GM12878 (cell line): ENCODE measurements around the gene MED13L. TPM values are rescaled to one million over a fixed set of nuclear protein-coding genes. Genes with fewer than 3 reads are reported as not detected.

Experiments
- ATAC-seq: fragments of 200-7000 bp; cut with Tn5 transposase; 3 replicates; pipeline ENCODE4 v1.9.1; 2020; ENCODE audit warnings: mild to moderate bottlenecking, moderate library complexity
- BruUV-seq: library from RNA; stranded (reverse); fragments of 400-500 nt; replicated peaks from 2 replicates; lab custom pipeline; 2021; lab: Mats Ljungman, UMichigan
- CTCF ChIA-PET: fragments of 300-600 bp; sonication (Branson Sonifier 250); formaldehyde crosslinking; extraction: SDS; loops from one replicate; lab custom pipeline; 2021; ENCODE audit warnings: inconsistent platforms; lab: Yijun Ruan, JAX
- POLR2A ChIA-PET: fragments of 350-600 bp; formaldehyde crosslinking; extraction: SDS; loops from one replicate; lab custom pipeline; 2021; ENCODE audit warnings: inconsistent platforms; lab: Charles Lee
- RAD21 ChIA-PET: fragments of 300-600 bp; sonication (Branson Sonifier 250); formaldehyde crosslinking; loops from one replicate; lab custom pipeline; 2023; ENCODE audit warnings: antibody characterized with exemption; ENCODE audit not compliant: unreplicated experiment; lab: Charles Lee
- SMC1A ChIA-PET: fragments of 300-600 bp; sonication (Branson Sonifier 250); formaldehyde crosslinking; loops from one replicate; lab custom pipeline; 2023; ENCODE audit not compliant: unreplicated experiment, uncharacterized antibody; lab: Charles Lee
- DNase-seq: peaks from one replicate; pipeline ENCODE4 v3.0.0-alpha.2; 2011; ENCODE audit warnings: low read depth, low spot score
- FAIRE-seq: peaks from 3 replicates; lab custom pipeline; 2011; peaks lifted over from hg19 to GRCh38; lab: Jason Lieb, UNC
- H2AFZ ChIP-seq: 2 replicates; pipeline ENCODE4 v1.6.0; 2011; ENCODE audit warnings: low read depth, low read length, control low read depth; ENCODE audit not compliant: control insufficient read depth
- H3K27ac ChIP-seq: 2 replicates; pipeline ENCODE4 v1.5.1; 2011; ENCODE audit warnings: control low read depth; ENCODE audit not compliant: control insufficient read depth, insufficient read depth
- H3K27me3 ChIP-seq, 2 experiments: replicated peaks in 1 of 2; 2 replicates each; pipeline versions ENCODE4 v1.6.0 to v1.6.1; 2011; ENCODE audit warnings: low read length in 1 of 2; ENCODE audit not compliant: control insufficient read depth in 2 of 2, insufficient read depth in 2 of 2
- H3K36me3 ChIP-seq, 2 experiments: 2 replicates each; pipeline ENCODE4 v1.5.1; 2011; ENCODE audit warnings: low read length in 1 of 2; ENCODE audit not compliant: control insufficient read depth in 2 of 2, insufficient read depth in 2 of 2
- H3K4me1 ChIP-seq: 2 replicates; pipeline ENCODE4 v1.6.1; 2011; ENCODE audit warnings: mild to moderate bottlenecking, low read length, moderate library complexity, mixed read lengths; ENCODE audit not compliant: control insufficient read depth, insufficient read depth
- H3K4me2 ChIP-seq: 2 replicates; pipeline ENCODE4 v1.6.0; 2011; ENCODE audit warnings: control low read depth; ENCODE audit not compliant: control insufficient read depth, insufficient read depth
- H3K4me3 ChIP-seq: fragments of 200-600 bp; sonication (generic); 2 replicates; pipeline ENCODE4 v1.5.1; 2016
- H3K79me2 ChIP-seq: 2 replicates; pipeline ENCODE4 v1.6.0; 2011; ENCODE audit warnings: low read length; ENCODE audit not compliant: control insufficient read depth, insufficient read depth
- H3K9ac ChIP-seq: 2 replicates; pipeline ENCODE4 v1.8.0; 2011; ENCODE audit warnings: low read length, control low read depth, mixed read lengths; ENCODE audit not compliant: control insufficient read depth, insufficient read depth
- H3K9me3 ChIP-seq: replicated peaks from 3 replicates; pipeline ENCODE4 v1.5.1; 2011; ENCODE audit warnings: mild to moderate bottlenecking, low read length; ENCODE audit not compliant: control insufficient read depth, insufficient read depth
- H4K20me1 ChIP-seq: 2 replicates; pipeline ENCODE4 v1.6.0; 2011; ENCODE audit not compliant: control insufficient read depth, insufficient read depth
- GATAD2B ChIP-seq: fragments of 450-650 bp; conservative IDR thresholded peaks from 2 replicates; pipeline ENCODE4 v1.6.1; 2017; ENCODE audit warnings: low read depth, mild to moderate bottlenecking, moderate library complexity
- LARP7 ChIP-seq: fragments of 450-650 bp; IDR thresholded peaks from 2 replicates; pipeline ENCODE4 v1.6.1; 2017; ENCODE audit warnings: mild to moderate bottlenecking
- MEF2A ChIP-seq: IDR thresholded peaks from 2 replicates; pipeline ENCODE4 v1.6.1; 2011; ENCODE audit warnings: low read depth, mild to moderate bottlenecking, low read length, moderate library complexity; ENCODE audit not compliant: insufficient read depth
- MYC ChIP-seq: IDR thresholded peaks from 2 replicates; pipeline ENCODE4 v1.6.1; 2011; ENCODE audit warnings: mild to moderate bottlenecking, low read length, moderate library complexity, inconsistent platforms; ENCODE audit not compliant: insufficient read depth, insufficient replicate concordance, insufficient read length, severe bottlenecking
- RFX5 ChIP-seq: IDR thresholded peaks from 2 replicates; pipeline ENCODE4 v1.6.1; 2011; ENCODE audit warnings: low read depth, low read length, improper control_type of control experiment
- SMARCA5 ChIP-seq: fragments of 450-650 bp; IDR thresholded peaks from 2 replicates; pipeline ENCODE4 v1.6.1; 2017; ENCODE audit warnings: mild to moderate bottlenecking
- STAT1 ChIP-seq: fragments of 450-650 bp; conservative IDR thresholded peaks from 2 replicates; pipeline ENCODE4 v1.6.1; 2014; ENCODE audit warnings: antibody characterized with exemption, mild to moderate bottlenecking
- ZNF217 ChIP-seq: fragments of 450-650 bp; IDR thresholded peaks from 2 replicates; pipeline ENCODE4 v1.6.1; 2017; ENCODE audit warnings: antibody characterized with exemption, mild to moderate bottlenecking
- ZNF384 ChIP-seq: IDR thresholded peaks from 2 replicates; pipeline ENCODE4 v1.6.1; 2012; ENCODE audit warnings: low read depth, mild to moderate bottlenecking, low read length, improper control_type of control experiment, borderline replicate concordance
- WGBS: methylation state at CpG from one replicate; pipeline ENCODE4 v1.1.6; 2016; ENCODE audit warnings: low lambda C conversion rate; ENCODE audit not compliant: insufficient replicate concordance, insufficient coverage; ENCODE audit errors: missing lambda C conversion rate; 5-methylcytosine and 5-hydroxymethylcytosine counted together
- in situ Hi-C: fragments of 300-500 bp; cut with MboI; formaldehyde crosslinking; loops from 9 replicates; pipeline ENCODE4 v1.14.3; 2018; ENCODE audit warnings: mixed read lengths
- intact Hi-C: fragments of 100-400 bp; cut with micrococcal nuclease; formaldehyde crosslinking; loops from one replicate; pipeline ENCODE4 v1.14.2; 2022; ENCODE audit not compliant: unreplicated experiment
- polyA plus RNA-seq, 11 experiments: library from polyadenylated mRNA; depleted of rRNA in 4 of 11; unstranded in 6 of 11; stranded (reverse) in 5 of 11; fragments of >200 nt; fragmentation: Nextera tagmentation in 4 of 11; fragmentation: Illumina TruSeq in 1 of 11; extraction: Ambion mirVana in 4 of 11; extraction: Trizol in 1 of 11; gene quantifications; 1 replicate in 1 of 11; 2 replicates in 10 of 11; pipeline versions ENCODE4 v1.2.1 to v1.2.3, GENCODE V29; 2011 to 2016; ENCODE audit warnings: inconsistent platforms in 2 of 11, missing spikeins in 2 of 11, low read depth in 1 of 11
- total RNA-seq, 4 experiments: library from RNA; depleted of rRNA in 3 of 4; stranded (reverse); fragments of >200 nt in 3 of 4; fragmentation: Illumina TruSeq in 1 of 4; extraction: Trizol in 1 of 4; gene quantifications; 2 replicates each; pipeline versions ENCODE4 v1.2.1 to v1.2.3, GENCODE V29; 2013 to 2021
- TF ChIP-seq, protein P1 (sequence below): fragments of 450-650 bp; IDR thresholded peaks from 2 replicates; pipeline ENCODE4 v1.6.1; 2017; ENCODE audit warnings: low read depth, mild to moderate bottlenecking, moderate library complexity
- TF ChIP-seq, protein P2 (sequence below): fragments of 450-650 bp; IDR thresholded peaks from 2 replicates; pipeline ENCODE4 v1.6.1; 2017; ENCODE audit warnings: mild to moderate bottlenecking
- TF ChIP-seq, protein P3 (sequence below): fragments of 450-650 bp; IDR thresholded peaks from 2 replicates; pipeline ENCODE4 v1.6.1; 2018; ENCODE audit warnings: mild to moderate bottlenecking, low read depth, moderate library complexity; ENCODE audit not compliant: partially characterized antibody

The MED13L gene
- total and polyA plus RNA-seq, 10 of the 15 experiments (the other 5 are each of a cell fraction or from before 2014, with no cell fraction given): 3.7 to 30.1 (median 9.1) TPM

DNA sequence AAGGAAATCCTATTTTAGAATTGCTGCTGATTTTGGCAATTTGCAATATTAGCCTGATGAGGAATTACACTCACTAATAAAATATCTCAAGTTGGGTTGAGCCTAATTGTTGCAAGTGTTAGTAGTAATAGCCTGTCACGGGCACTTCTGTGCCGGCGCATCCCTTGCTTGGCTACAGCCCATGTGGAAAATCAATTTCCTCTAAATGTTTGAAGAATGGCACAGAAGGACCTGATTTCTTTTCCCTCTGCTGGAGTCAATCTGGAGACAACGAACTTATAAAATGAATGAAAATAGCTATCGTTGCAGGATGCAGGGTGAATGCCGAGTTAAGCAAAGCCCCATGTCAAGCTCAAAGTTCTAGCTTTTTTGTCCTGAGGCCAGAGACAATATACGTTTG, 31.2 kb upstream of the MED13L start:
- TF ChIP-seq MEF2A (no peak), ZNF384 (no peak), STAT1 (no peak), RFX5 (no peak), GATAD2B (no peak), MYC (no peak), ZNF217 (no peak), SMARCA5 (no peak), LARP7 (no peak)
- TF ChIP-seq, protein P1, sequence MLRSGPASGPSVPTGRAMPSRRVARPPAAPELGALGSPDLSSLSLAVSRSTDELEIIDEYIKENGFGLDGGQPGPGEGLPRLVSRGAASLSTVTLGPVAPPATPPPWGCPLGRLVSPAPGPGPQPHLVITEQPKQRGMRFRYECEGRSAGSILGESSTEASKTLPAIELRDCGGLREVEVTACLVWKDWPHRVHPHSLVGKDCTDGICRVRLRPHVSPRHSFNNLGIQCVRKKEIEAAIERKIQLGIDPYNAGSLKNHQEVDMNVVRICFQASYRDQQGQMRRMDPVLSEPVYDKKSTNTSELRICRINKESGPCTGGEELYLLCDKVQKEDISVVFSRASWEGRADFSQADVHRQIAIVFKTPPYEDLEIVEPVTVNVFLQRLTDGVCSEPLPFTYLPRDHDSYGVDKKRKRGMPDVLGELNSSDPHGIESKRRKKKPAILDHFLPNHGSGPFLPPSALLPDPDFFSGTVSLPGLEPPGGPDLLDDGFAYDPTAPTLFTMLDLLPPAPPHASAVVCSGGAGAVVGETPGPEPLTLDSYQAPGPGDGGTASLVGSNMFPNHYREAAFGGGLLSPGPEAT: no peak
- TF ChIP-seq, protein P2, sequence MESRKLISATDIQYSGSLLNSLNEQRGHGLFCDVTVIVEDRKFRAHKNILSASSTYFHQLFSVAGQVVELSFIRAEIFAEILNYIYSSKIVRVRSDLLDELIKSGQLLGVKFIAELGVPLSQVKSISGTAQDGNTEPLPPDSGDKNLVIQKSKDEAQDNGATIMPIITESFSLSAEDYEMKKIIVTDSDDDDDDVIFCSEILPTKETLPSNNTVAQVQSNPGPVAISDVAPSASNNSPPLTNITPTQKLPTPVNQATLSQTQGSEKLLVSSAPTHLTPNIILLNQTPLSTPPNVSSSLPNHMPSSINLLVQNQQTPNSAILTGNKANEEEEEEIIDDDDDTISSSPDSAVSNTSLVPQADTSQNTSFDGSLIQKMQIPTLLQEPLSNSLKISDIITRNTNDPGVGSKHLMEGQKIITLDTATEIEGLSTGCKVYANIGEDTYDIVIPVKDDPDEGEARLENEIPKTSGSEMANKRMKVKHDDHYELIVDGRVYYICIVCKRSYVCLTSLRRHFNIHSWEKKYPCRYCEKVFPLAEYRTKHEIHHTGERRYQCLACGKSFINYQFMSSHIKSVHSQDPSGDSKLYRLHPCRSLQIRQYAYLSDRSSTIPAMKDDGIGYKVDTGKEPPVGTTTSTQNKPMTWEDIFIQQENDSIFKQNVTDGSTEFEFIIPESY: no peak
- TF ChIP-seq, protein P3, sequence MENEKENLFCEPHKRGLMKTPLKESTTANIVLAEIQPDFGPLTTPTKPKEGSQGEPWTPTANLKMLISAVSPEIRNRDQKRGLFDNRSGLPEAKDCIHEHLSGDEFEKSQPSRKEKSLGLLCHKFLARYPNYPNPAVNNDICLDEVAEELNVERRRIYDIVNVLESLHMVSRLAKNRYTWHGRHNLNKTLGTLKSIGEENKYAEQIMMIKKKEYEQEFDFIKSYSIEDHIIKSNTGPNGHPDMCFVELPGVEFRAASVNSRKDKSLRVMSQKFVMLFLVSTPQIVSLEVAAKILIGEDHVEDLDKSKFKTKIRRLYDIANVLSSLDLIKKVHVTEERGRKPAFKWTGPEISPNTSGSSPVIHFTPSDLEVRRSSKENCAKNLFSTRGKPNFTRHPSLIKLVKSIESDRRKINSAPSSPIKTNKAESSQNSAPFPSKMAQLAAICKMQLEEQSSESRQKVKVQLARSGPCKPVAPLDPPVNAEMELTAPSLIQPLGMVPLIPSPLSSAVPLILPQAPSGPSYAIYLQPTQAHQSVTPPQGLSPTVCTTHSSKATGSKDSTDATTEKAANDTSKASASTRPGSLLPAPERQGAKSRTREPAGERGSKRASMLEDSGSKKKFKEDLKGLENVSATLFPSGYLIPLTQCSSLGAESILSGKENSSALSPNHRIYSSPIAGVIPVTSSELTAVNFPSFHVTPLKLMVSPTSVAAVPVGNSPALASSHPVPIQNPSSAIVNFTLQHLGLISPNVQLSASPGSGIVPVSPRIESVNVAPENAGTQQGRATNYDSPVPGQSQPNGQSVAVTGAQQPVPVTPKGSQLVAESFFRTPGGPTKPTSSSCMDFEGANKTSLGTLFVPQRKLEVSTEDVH: no peak
- intact Hi-C loops (no loop called here), in situ Hi-C loops (no loop called here)
- ChIA-PET CTCF (interaction anchor here (1.4 kb wide), 1 partner anchor 292 kb away, joined by 3 read pairs; no protein-coding TSS in a partner anchor), SMC1A (no interaction called here), RAD21 (interaction anchor here (0.6 kb wide), 1 partner anchor 32 kb away, joined by 3 read pairs; no protein-coding TSS in a partner anchor), POLR2A (no interaction called here)
- no peak overlapping the region for H3K4me2 ChIP-seq
- peaks cover 0 to 5% of the 10 kb centered on the region in 2 experiments; a peak in 2 of 4 replicates for H3K27me3 ChIP-seq
- no peak overlapping the region for H3K27ac ChIP-seq
- no peak overlapping the region for H3K9ac ChIP-seq
- H3K79me2 ChIP-seq: no peaks in the 10 kb centered on the region
- H3K36me3 ChIP-seq: no peaks in the 10 kb centered on the region
- H2AFZ ChIP-seq: no peak overlapping the region
- no TSS peak for BruUV-seq
- H4K20me1 ChIP-seq: no peaks in the 10 kb centered on the region
- H3K4me1 ChIP-seq: no peaks in the 10 kb centered on the region
- FAIRE-seq (no peak), ATAC-seq (no peak), DNase-seq (no peak)
- H3K9me3 ChIP-seq: peaks cover 6% of the 10 kb centered on the region; the same call in 2 of the 3 replicates
- 83% methylated on average over 7 of the region's 7 CpGs for whole genome bisulfite sequencing
- H3K4me3 ChIP-seq: no peak overlapping the region
